ENCODE results near the gene EML2. TPM values are rescaled to one million over a fixed set of nuclear protein-coding genes. Genes with fewer than 3 reads are reported as not detected.

The EML2 gene
- total RNA-seq, 1 experiment from 2014 or later, result 42.8 TPM

GRCh38 chr19:45599286-45599685, 39.9 kb downstream of the EML2 start:
- DNase-seq (ENCODE audit: low read depth, low spot score), result no peak
- in situ Hi-C loops (cut with HindIII; ENCODE audit: low pct_unique_long_range_greater_than_20kb, low sequenced_read_pairs), result no loop called here

DNA sequence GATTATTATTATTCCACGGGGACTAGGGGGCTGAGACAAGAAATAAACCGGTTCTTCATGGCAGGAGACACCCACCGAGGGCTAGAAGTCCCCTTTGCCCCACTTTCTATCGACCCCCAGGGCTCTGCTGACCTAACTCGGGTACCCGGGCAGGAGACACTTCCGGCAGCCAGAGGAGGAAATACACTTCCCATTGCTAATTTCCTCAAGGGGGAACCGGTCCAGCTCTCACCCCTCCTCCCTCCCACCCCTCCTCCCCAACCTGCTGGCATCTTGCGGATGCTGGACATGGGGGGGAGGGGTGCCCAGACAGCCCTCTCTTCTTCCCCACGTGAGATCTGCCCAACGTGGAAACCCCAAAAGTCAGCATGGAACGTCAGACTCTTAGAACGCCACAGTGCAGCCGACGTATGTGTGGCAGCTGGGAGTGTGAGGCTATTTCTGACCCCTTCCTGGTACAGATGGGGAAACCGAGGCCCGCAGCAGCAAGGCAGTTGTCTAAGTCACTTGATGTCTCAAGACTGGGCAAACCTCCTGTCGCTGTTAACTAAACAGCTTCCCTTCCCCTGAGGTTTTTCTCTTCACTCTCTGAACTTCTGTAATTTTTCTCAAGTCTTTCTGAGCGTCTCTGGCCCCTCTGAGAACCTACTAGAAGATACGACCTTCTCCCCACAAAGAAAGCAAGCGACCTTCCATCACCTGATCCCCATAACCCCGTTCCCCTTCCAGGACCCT, 40.8 kb downstream of the EML2 start:
- in situ Hi-C loops (cut with HindIII; ENCODE audit: low pct_unique_long_range_greater_than_20kb, low sequenced_read_pairs), result no loop called here

GRCh38 chr19:45597425-45598111, 41.6 kb downstream of the EML2 start:
- DNase-seq (ENCODE audit: low read depth, low spot score), result peak; percentile 71
- in situ Hi-C loops (cut with HindIII; ENCODE audit: low pct_unique_long_range_greater_than_20kb, low sequenced_read_pairs), result no loop called here

More for the DNA sequence above, 40.8 kb downstream of the EML2 start:
- DNase-seq (ENCODE audit: low read depth, low spot score), result no peak

DNA sequence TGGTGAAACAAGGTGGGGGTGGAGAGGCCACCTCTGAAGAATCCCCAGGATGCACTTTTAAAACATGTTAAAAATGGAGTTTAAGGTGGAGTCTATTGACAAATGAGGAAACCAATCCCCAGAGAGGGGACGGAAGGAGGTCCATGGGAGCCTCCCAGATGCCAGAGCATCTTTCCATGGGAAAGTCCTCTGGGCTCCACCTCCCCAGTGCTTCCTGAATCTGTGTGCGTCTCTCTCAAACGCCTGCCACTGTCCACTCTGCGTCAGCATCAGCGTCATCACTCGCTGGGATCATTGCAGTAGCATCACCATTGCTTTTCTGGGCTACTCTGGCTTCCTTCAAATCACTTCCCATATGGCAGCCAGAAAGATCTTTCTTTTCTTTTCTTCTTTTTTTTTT, 43.4 kb downstream of the EML2 start:
- DNase-seq (ENCODE audit: low read depth, low spot score), result peak; percentile 41
- in situ Hi-C loops (cut with HindIII; ENCODE audit: low pct_unique_long_range_greater_than_20kb, low sequenced_read_pairs), result no loop called here

GRCh38 chr19:45593520-45593919, 45.7 kb downstream of the EML2 start:
- DNase-seq (ENCODE audit: low read depth, low spot score), result no peak
- in situ Hi-C loops (cut with HindIII; ENCODE audit: low pct_unique_long_range_greater_than_20kb, low sequenced_read_pairs), result no loop called here

- DNase-seq (ENCODE audit: low read depth, low spot score), result no peak
- in situ Hi-C loops (cut with HindIII; ENCODE audit: low pct_unique_long_range_greater_than_20kb, low sequenced_read_pairs), result no loop called here
Observed at GRCh38 chr19:45592366-45592765, 46.8 kb downstream of the EML2 start.

GRCh38 chr19:45591638-45592005, 47.6 kb downstream of the EML2 start:
- in situ Hi-C loops (cut with HindIII; ENCODE audit: low pct_unique_long_range_greater_than_20kb, low sequenced_read_pairs), result no loop called here
- no peak for DNase-seq (ENCODE audit: low read depth, low spot score)

DNA sequence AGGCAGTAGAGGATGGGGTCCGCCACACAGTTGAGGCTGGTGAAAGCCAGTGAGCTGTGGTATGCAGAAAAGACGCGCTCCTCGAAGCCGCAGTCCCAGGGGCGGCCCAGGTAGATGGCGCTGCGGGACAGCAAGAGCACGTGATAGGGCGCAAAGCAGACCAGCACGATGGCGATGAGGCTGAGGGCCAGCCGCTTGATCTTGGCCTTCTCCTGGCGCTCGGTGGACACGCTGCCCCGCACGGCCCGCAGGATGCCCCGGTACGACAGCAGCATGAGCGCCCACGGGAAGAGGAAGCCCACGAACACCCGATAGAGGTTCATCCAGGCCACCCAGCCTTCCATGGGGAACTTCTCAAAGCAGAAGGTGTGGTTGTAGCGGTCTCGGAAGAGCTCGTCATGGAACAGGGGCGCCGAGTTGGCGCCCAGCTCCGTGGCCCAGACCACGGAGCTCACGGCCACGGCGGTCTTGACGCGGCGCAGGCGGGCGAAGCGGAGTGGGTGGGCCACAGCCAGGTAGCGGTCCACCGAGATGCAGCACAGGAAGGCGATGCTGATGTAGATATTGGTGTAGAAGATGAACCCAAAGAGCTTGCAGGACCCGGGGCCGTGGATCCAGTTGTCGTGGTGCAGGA, 48.1 kb downstream of the EML2 start:
- in situ Hi-C loops (cut with HindIII; ENCODE audit: low pct_unique_long_range_greater_than_20kb, low sequenced_read_pairs), result no loop called here
- no peak for DNase-seq (ENCODE audit: low read depth, low spot score)

GRCh38 chr19:45590300-45591003, 48.7 kb downstream of the EML2 start:
- in situ Hi-C loops (cut with HindIII; ENCODE audit: low pct_unique_long_range_greater_than_20kb, low sequenced_read_pairs), result no loop called here
- DNase-seq (ENCODE audit: low read depth, low spot score), result no peak

GRCh38 chr19:45589768-45590167, 49.4 kb downstream of the EML2 start:
- in situ Hi-C loops (cut with HindIII; ENCODE audit: low pct_unique_long_range_greater_than_20kb, low sequenced_read_pairs), result no loop called here

DNA sequence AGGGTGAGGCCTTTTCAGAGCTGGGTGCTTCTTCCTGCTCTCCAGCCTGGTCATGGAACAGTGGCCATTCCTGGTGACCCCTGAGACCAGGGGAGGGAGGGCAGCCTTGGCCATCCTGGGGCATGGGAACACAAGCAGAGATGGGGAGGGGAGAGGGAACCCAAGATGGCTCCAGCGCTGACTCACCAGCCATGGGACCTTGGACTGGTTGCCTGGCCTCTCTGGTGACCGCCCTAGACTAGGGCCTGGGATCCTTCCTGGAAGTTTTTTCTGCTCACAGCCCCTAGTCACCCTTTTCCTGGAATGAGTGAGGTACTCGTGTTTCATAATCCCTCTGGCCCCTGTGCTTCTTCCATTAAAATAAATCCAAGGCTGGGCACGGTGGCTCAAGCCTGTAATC, 51.3 kb downstream of the EML2 start:
- in situ Hi-C loops (cut with HindIII; ENCODE audit: low pct_unique_long_range_greater_than_20kb, low sequenced_read_pairs), result no loop called here
- DNase-seq (ENCODE audit: low read depth, low spot score), result no peak

More at GRCh38 chr19:45589768-45590167, 49.4 kb downstream of the EML2 start:
- DNase-seq (ENCODE audit: low read depth, low spot score), result no peak

- DNase-seq (ENCODE audit: low read depth, low spot score), result no peak
- in situ Hi-C loops (cut with HindIII; ENCODE audit: low pct_unique_long_range_greater_than_20kb, low sequenced_read_pairs), result no loop called here
Observed at GRCh38 chr19:45585158-45585577, 54.0 kb downstream of the EML2 start.

DNA sequence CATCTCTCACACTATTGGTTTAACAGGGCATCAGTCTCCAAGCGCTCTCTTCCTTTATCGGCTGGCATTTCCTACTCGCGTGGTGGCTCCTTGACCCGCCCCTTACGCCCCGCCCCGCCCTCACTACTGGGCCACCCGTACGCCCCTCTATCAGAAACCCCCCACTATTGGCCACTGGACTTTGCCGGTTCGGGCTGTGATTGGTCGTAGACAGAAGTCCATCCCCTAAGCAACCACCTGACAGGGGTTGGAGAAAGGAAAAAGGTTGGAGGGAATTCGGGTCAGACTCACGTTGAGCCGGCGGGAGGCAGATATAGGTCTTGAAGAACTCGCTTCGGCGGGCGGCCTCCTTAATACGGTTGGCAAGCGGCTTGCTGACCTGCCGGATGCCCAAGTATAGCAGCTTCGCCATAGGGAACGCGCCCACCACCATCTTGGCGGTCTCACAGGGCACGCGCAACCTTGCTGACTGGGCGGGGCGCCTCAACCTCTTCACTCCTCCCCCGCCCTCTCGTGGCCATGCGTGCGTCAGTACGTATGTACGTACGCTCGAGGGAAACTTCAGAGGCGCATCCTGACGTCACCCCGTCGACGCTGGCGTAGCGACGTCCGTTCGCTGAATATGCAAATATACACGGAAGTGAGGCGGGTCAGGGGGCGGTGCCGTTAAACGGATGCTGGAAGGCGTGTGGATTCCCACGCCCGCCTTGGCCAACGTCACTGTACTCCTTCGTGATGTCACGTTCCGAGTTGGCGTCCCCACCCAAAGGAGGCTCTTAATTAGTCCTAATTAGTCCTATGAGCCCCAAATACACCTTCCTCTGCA, 54.7 kb downstream of the EML2 start, which contains the start of gene OPA3:
TSS of gene OPA3 (minus strand) at position 471 of the 826 bp plus-strand sequence. CDS start at position 433, 38 bp downstream.
- in situ Hi-C loops (cut with HindIII; ENCODE audit: low pct_unique_long_range_greater_than_20kb, low sequenced_read_pairs), result no loop called here
- DNase-seq (ENCODE audit: low read depth, low spot score), result peak; percentile 99

DNA sequence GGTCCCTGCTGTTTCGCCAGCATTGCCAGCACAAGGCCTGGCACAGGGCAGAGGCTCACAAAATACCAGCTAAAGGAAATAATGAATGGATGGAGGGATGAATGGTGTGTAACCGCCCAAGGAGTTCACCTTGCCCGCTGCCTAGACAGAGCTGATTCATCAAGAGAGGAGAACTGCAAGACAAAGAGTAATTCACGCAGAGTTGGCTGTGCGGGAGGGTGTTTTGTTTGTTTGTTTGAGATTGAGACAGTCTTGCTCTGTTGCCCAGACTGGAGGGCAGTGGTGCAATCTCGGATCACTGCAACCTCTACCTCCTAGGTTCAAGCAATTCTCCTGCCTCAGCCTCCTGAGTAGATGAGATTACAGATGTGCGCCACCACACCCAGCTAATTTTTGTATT, 57.6 kb downstream of the EML2 start:
- in situ Hi-C loops (cut with HindIII; ENCODE audit: low pct_unique_long_range_greater_than_20kb, low sequenced_read_pairs), result no loop called here
- no peak for DNase-seq (ENCODE audit: low read depth, low spot score)

DNA sequence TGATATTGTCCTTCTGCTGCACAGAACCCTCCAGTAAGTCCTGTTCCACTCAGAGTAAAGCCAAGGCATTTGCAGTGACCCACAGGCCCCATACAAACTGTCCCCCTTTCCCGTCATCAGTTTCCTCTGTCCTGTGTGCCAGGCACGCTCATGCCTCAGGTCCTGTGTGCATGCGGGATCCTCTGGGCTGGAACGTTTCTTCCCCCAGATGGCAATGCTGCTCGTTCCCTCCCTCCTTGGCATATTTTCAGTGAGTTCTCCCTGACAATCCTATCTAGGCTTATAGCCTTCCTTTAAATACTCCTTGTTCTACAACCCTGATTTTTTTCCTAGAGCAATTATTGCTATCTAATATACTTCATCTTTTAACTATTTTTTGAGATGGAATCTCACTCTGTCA, 60.3 kb downstream of the EML2 start:
- in situ Hi-C loops (cut with HindIII; ENCODE audit: low pct_unique_long_range_greater_than_20kb, low sequenced_read_pairs), result no loop called here

DNA sequence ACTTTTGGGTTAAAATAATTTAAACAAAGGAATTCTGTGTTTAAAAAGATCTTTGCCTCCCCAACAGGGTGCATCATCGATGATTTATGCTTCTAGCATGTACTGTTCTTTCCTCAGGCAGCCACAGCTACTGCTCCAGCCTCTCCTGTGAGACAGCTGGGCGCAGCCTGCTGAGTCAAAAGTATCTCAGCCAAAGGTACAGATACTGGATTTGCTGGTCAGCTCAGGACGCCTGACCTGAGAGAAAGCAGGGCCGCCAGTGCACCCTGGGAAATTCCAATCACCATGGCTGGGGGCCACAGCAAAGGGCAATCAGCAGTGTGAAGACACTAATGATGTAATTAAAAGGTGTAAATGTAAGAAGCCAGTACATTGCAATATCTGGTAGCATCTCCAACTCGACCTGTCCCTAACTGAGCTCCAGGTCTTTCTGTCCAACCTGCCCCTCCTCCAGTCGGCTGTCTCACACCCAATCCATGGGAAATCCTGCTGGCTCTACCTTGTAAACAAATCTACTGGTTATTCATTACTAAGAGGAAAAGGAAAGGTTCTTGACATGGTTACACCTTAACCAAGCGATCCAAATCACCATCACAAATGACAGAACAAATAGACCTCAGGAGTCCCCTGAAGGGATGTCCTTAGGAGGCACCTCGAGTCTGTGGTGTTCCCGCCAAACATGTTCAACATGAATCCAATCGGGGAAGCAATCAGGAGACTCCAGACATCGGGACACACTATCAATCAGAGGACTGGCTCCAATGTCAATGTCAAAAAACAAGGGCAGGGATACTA, 61.9 kb downstream of the EML2 start:
- in situ Hi-C loops (cut with HindIII; ENCODE audit: low pct_unique_long_range_greater_than_20kb, low sequenced_read_pairs), result no loop called here
- no peak for DNase-seq (ENCODE audit: low read depth, low spot score)

More for the DNA sequence above, 60.3 kb downstream of the EML2 start:
- DNase-seq (ENCODE audit: low read depth, low spot score), result no peak

DNA sequence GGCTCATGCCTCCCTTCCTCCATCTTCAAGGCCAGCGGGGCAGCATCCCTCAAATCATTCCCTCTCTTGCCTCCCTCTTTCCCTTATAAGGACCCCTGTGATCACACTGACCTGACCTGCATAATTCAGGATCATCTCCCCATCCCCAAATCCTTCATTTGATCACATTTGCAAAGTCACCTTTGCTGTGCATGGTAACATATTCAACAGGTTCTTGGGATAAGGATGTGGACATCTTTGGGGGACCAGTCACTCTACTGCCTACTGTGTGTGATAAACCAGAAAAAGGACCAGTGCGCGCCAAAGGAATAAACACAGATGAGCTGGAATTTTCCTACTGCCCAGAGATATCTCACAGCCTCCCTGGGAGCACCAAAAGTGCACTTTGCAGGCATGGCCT, 62.5 kb downstream of the EML2 start:
- DNase-seq (ENCODE audit: low read depth, low spot score), result no peak
- in situ Hi-C loops (cut with HindIII; ENCODE audit: low pct_unique_long_range_greater_than_20kb, low sequenced_read_pairs), result no loop called here

All from SK-MEL-5 (cell line).